SK-N-SH treated with all-trans-retinoic acid at 6 μM for 48 hours (cell line): ENCODE data around the gene PTPRO.

Experiments used
- ARNTL ChIP-seq: fragments of 450-650 bp; formaldehyde crosslinking; IDR thresholded peaks from 2 replicates; pipeline ENCODE4 v1.5.0; 2020; ENCODE audit warnings: low read depth, mild to moderate bottlenecking, moderate library complexity, borderline replicate concordance
- ESRRG ChIP-seq: fragments of 250-450 bp; sonication (Bioruptor Pico); IDR thresholded peaks from 2 replicates; pipeline ENCODE4 v1.6.1; 2021; ENCODE audit warnings: mild to moderate bottlenecking
- OSR1 ChIP-seq: fragments of 250-450 bp; sonication (Bioruptor Pico); IDR thresholded peaks from 2 replicates; pipeline ENCODE4 v1.8.0; 2022; ENCODE audit warnings: moderate library complexity, mild to moderate bottlenecking, inconsistent platforms
- PATZ1 ChIP-seq: fragments of 250-450 bp; sonication (Bioruptor Pico); IDR thresholded peaks from 2 replicates; pipeline ENCODE4 v1.8.0; 2020; ENCODE audit warnings: mild to moderate bottlenecking, moderate library complexity, borderline replicate concordance
- PPARA ChIP-seq: fragments of 250-450 bp; sonication (Bioruptor Pico); IDR thresholded peaks from 2 replicates; pipeline ENCODE4 v1.5.0; 2020; ENCODE audit warnings: mild to moderate bottlenecking, borderline replicate concordance
- TSHZ2 ChIP-seq: fragments of 250-450 bp; sonication (Bioruptor Pico); IDR thresholded peaks from 2 replicates; pipeline ENCODE4 v1.5.0; 2020; ENCODE audit warnings: mild to moderate bottlenecking, moderate library complexity
- ZNF8 ChIP-seq: fragments of 450-650 bp; formaldehyde crosslinking; IDR thresholded peaks from 2 replicates; pipeline ENCODE4 v1.5.0; 2020; ENCODE audit warnings: mild to moderate bottlenecking, moderate library complexity

GRCh38 chr12:15350643-15351042 is 28.3 kb downstream of the PTPRO start:
- no peak for TF ChIP-seq ARNTL (CRISPR knock-in tag)
- TF ChIP-seq OSR1 (CRISPR knock-in tag): no peak
- TF ChIP-seq ESRRG (CRISPR knock-in tag): no peak
- TF ChIP-seq PATZ1 (CRISPR knock-in tag): no peak
- TF ChIP-seq ZNF8 (CRISPR knock-in tag): no peak
- no peak for TF ChIP-seq TSHZ2 (CRISPR knock-in tag)
- no peak for TF ChIP-seq PPARA (CRISPR knock-in tag)
